Breast epithelium (tissue), 3 donors: Measurements from ENCODE around the gene ABCB1.

Experiments used
- CTCF ChIP-seq, 3 donors: fragments of 450-650 bp; IDR thresholded peaks; one replicate each; pipeline ENCODE4 v1.5.1; 2016 to 2017; ENCODE audit warnings: antibody characterized with exemption in 3 of 3, mild to moderate bottlenecking in 3 of 3, moderate library complexity in 3 of 3
- POLR2A ChIP-seq: fragments of 450-650 bp; IDR thresholded peaks from one replicate; pipeline ENCODE4 v1.6.1; 2016; ENCODE audit warnings: antibody characterized with exemption, mild to moderate bottlenecking, moderate library complexity
- POLR2AphosphoS5 ChIP-seq, 3 donors: sonication (generic); formaldehyde crosslinking; IDR thresholded peaks; one replicate each; pipeline ENCODE4 v1.6.1; 2017; ENCODE audit warnings: antibody characterized with exemption in 3 of 3

- no peak for TF ChIP-seq POLR2AphosphoS5 (IDR thresholded peaks at IDR 0.05)
- TF ChIP-seq POLR2A = no peak
- TF ChIP-seq CTCF (IDR thresholded peaks at IDR 0.05) = no peak
Measured at GRCh38 chr7:87564296-87564963, 36.3 kb downstream of the ABCB1 start.
